SK-N-DZ (cell line): Measurements from ENCODE around the gene DPP6.

Source experiments
- DNase-seq: peaks from one replicate; pipeline ENCODE4 v3.0.0-alpha.2; 2015; ENCODE audit warnings: low spot score

The DPP6 gene

DNA sequence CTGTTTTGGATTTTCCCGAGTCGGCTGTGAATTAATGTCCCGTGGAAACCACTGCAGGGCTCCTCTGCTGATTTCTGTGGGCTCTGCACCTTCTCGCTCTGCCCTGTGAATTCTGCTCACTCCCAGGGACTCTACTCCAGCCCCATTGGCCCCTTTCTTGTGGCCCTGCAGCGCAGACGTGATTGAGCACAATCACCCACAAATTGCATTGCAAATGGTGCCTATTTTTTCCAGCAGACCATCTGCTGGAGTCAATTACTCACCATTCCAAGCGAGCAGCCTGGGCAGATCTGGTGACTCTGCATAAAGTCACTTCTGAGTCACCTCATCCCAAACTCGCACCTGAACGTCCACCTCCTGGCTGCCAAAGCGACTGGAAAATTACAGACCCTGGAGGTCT, 714.9 kb downstream of the DPP6 start:
- DNase-seq = peak; percentile 55

DNA sequence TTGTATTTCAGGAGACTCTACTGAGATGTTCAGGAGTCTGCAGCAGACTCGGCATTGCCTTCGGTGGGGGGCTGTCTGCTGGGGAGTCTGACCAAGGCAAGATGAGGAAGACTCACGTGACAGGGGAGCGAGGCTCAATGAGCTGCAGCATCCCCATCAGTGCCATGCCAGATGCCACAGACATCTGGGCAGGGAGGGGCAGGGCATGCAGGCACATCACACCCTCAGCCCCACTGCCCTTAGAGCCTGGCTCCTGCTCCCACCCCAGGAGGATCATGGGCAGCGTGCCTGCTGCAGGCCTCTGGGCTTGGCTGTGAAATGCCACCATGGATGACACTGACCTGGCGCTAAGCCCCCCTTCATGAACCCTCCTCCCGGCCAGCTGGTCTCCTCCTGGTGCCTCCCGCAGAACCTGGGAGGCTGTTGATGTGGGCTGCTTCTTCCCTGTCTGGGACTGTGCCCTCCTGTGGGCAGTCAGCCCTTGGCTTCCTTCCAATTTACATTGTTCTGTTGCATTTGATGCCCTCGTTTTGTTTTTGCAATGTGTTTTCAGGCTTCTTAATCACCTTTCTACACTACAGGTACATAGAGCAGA, 715.7 kb downstream of the DPP6 start:
- no peak for DNase-seq

DNA sequence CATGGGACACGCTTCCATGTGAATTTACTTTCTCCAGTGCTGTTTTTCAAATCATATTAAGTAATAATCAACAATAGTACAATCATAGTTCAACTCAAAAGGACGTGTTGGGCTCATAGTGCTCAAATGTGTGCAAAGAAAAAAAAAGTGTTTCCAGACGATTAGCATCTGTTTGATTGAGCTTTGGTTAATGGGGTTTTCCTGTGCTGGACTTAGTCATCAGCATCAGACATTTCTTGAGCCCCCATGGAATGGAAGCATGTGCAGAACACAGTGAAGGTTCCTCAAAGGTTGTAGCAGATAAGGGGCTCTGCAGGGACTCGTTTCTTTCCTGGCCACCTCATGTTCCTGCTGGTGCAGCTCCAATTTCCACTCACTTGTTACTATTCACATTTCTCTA, 716.8 kb downstream of the DPP6 start:
- DNase-seq = no peak

DNA sequence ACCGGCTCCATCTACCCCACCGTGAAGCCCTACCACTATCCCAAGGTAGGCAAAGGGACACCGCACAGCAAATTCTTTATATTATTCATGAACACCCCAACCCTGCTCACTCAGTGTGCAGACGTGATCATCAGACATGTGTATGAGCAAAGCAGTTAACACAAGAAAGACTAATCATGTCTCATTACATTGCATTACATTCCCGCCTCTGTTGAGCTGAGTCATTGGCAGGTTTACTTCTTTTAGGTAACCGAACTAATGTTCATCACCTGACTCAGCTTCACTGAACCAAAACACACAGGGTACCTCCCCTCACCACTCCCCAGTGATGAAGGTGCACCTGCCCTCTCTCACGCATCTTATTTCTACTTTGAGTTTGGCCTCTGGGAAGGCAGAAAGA, 717.3 kb downstream of the DPP6 start:
- no peak for DNase-seq

DNA sequence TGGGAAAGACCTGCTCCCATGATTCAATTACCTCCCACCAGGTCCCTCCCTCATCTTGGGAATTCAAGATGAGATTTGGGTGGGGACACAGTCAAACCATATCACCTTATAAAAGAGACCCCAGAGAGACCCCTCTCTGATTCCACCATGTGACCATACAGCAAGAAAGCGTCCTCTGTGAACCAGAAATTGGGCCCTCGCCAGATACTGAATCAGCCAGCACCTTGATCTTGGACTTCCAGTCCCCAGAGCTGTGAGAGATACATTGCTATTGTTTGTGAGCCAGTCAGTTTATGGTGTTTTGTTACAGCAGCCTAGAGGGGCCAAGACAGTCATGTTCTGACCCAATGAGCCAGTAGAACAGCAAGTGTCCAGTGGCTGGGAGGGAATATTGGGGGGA, 718.2 kb downstream of the DPP6 start:
- DNase-seq = no peak

DNA sequence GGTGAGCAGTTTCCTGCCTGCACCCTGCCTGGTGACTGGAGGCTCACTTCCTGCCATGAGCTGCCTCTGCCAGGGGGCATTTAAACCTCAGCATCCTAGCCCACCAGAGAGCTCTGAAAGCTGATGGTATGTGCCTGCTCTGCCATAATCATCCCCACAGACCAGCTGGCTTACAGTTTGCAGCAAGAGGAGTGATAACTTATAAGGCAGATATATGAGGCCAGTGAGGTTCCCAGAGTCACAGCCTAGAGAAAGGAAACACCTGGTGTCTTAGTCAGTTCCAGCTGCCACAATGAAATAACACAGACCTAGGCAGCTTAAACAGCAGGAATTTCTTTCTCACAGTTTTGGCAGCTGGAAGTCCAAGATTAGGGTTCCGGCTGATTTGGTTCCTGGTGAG, 718.8 kb downstream of the DPP6 start:
- DNase-seq = peak; percentile 27

DNA sequence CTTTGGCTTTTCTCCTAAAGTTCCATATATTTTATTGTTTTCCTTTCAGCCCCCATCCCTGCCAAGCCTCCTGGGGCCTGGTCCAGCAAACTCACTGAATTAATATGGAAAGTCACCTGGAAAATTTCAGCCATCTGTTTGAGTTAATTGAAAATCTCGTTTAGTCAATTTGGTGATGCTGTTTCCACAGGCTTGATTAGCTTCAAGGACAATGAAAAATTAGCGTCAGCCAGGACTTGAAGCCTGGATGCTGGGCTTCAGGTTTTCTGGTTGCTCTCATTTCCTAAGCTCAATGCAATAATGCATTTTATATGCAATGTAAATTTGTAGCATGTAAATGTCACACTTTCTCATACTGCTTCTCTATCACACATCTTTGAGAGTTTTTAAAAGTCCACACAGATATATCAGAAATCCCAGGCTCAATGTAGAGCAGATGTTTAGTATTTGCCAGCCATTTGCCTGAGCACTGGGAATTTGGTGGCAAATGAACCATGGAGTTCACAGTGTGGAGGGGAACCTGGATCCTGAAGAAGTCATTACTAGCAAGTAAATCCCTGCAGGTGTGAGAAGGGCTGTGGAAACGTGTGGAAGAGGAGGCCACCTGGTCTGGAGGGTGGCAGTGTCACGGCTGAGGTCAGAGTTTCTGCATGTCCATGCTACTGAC, 722.2 kb downstream of the DPP6 start:
- peak; percentile 86 for DNase-seq

DNA sequence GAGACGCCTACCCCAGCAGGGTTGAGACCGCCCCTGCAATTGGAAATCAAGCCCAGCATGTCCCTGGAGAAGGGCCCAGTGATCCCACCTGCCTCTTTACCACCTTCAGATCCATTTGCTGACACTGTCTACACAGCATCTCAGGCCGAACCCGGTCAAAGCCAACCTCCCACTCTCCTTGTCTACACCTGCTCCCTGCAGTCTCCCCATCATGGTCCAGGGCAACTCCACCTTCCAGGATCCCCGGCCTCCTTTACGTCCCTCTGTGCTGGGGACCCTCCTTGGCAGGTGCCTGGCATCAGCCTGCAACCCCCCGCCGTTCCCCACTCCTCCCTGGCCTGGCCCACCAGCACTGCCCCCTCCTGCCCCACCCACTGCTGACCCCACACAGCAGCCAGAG, 723.5 kb downstream of the DPP6 start:
- no peak for DNase-seq

DNA sequence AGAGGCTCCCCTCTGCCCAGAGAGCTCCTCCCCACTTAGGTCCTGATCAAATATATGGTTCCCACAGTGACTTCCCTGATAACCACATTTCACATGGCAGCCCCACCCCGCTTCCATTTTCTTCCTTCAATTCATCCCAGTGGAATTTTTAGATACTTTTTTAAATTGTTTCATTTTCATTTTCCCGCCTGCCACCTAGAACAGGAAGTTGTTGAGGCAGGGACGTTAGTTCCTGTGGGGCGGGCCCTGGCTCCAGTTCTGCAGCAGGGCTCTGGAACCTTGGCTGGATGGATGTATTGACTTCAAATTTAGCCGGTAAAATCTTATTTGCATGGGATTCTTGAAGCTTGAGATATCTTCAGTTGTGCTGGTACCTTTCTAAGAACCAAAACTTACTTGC, 724.2 kb downstream of the DPP6 start:
- DNase-seq = no peak

DNA sequence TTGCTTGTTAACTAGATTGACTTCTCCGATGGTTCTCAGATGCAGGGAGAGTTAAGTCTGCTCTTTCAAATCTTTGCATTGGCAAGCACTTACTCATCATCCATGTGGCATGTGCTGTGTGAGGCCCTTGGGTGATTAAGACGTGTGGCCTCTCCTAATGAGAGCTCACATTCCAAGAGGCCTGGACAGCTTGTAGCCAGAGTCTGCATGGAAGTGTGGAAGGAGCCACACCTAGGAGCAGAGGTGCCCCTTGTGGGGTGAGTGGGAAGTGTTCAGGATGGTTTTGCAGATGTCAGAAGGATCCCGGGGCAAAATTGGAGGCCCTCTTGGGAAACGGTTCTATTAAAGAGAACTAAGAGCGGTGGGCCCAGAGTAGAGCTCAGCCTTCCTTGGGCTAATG, 724.8 kb downstream of the DPP6 start:
- DNase-seq = peak; percentile 63

DNA sequence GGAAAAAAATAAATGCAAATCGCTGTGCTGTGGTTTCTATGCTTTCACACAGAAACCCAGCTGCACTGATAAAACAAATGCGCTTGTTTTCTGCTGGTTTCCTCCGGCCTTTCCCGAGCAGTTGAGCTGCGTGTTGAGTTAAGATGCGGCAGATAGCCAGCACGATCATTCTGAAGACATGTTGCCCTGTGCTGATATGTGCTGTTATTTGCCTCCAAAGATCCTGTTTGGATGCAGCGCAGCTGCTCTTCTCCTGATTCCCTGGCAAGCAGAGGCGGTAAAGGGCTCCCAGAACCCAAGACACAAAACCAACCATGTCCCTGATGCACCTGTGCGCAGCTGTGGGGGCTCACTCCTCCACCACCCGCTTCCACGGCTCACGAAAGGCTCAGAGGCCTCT, 725.3 kb downstream of the DPP6 start:
- peak; percentile 39 for DNase-seq

DNA sequence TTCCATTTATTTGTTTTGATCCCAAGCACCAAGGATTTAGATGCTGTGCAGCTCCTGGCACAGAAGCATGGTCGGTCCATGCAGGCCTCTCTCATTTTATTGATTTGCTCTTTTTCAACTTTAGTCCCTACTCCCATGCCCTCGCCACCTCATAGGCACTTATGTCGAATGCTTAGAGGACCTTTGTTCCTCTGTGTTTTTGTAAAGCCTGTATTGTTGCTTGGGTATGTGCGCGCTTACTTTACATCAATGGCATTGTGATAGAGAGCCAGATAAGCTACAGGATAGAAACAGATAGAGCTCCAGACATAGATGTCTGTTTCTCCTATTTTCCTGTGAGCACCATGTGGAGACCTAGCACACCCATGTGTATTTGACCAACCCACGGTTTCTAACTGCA, 725.7 kb downstream of the DPP6 start:
- no peak for DNase-seq

DNA sequence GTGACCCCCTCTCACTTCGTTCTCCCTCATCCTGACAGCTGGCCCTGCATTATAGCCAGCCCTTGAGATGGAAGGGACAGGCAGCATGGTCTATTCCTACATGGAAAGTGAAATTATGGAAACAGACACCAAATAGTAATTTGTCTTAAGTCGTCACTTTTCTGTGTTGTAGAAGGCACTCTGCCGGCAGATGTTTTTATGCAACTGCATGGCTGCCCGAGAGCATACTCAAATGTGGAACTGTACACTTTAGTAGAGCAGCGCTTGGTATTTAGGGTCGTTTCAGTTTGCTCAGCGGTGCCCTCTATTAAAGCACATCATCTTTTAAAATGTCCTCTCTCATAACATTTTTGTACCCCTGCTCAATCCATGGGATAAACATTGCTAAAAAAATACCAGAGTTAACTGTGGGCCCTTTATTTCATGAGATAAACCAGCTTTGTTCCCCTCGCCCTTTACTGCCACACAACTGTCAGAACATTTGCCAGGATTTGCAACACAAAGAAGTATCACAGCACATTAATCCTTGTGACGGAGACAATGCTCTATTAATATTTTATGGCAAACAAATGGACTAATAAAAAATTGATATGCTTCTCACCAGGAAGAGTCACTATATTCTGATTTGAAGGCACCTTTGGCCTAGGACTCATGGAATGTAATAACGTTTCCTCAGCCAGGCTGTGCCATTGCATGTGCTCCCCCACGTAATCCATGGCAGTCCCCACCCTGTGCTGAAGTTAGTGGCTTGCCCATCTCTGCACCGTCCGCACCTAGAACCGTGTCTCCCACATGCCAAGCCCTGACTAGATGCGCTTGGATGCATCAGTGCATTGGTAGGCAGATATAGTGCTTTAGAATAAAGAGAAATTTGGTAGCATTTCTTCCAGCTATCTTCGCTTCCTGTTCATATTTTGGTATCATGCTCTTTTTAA, 729.4 kb downstream of the DPP6 start:
- no peak for DNase-seq

DNA sequence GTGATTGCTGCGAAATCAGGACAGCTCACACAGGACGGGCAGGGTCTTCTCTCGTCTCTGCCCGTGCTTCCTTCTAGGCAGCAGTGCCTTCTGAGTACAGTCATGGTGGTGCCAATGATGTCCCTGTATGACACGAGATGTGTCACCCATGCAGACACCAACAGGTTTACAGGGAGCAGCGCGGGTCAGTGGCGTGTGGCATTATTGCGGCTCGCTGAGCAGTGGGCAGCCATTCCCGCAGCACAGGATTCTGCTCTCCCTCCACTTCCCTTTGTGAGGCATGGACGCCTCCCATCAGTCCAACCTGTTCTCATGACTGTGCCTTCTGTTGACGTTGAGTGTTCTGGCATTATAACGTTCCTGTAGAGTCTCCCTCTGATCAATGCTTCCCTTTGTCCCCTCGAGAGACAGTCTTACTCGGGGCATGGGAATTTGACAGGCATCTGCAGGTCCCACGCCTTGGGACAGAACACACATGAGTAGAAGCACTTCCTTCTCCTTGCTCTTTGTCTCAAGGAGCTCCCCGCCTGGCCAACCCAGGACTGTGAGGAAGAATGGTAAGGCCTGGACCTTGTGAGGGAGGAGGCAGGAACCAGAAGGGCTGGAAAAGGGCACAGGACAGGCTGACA, 731.2 kb downstream of the DPP6 start:
- DNase-seq = no peak

DNA sequence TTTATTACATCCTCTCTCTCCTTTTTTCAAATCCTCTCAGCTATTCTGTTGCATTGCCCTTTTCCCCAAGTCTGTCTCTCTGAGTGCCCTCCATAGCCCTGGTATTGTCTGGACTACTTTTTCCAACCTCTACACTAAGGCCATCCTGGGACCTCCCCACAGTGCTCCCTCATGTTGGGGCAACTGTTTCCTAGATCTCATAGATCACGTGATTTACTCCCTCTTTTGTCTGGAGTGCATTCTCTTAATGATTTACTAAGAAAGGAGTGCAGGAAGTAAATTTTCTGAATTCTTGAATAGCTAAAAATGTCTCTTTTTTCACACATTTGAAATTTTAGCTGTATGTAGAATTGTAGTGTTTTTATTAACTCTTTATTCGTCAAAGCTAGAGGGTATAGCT, 733.7 kb downstream of the DPP6 start:
- DNase-seq = no peak

DNA sequence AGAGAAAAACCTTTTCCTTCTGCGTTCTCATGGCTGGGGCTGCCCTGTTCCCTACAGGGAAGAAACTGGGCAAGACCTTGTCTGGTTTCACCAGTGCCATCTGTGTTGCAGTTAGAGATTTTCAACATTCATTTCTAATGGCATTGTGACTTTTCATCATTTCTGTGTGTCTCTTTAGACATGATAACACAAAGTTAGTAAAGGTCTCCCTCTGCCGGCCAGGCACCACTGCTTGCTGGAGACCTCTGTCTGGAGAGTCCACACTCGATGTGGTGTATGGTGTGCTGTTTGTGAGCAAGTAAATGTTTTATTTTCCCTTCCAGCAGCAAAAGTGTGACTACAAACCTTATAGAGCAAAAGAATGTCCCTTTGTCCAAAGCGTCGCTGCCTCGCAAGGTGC, 737.2 kb downstream of the DPP6 start:
- peak; percentile 79 for DNase-seq

DNA sequence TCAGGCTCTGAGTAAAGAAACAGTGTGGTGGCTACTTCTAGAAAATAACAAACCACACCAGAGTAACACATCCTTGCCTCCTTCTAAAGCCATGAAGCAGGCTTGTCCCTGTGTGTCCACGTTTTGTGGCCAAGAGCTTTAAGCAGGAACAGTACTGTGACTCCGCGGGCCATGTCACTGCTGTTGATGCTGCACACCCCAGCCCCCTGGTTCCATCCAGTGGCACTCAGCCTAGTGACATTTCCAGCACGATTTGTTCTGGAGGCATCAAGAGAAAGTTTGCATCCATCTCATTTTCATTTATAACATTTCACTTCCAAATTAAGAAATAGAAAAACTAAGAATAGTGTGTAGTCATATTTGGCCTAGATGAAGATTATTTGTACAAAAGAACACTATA, 739.4 kb downstream of the DPP6 start:
- no peak for DNase-seq

DNA sequence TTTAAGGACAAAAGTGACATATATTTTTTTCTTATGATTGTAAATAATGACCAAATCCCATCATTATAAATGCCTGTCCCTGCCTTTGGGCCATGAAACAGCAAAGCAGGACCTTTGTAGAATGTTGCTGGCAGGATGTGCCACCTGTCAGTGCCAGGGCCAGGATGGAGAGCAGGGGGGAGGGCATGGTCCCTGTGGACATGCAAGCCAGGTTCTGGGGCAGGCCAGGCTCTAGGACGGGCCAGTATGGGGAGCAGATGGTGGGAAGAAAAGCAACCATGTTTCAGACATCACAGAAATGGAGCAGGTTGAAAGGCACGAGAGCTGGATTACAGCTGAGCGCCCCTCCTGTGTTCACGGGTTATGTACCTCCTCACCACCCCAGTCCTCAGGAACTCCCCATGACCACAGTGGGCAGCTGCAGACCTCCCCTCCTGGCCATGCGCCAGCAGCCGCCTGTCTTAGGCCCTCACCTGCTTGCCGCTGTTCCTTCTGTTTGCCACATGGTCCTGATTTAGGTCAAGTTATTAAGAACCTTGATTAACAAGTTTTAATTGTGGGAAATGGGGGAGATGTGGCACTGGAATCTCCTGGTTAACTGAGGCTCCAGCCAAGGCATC, 740.3 kb downstream of the DPP6 start:
- no peak for DNase-seq

DNA sequence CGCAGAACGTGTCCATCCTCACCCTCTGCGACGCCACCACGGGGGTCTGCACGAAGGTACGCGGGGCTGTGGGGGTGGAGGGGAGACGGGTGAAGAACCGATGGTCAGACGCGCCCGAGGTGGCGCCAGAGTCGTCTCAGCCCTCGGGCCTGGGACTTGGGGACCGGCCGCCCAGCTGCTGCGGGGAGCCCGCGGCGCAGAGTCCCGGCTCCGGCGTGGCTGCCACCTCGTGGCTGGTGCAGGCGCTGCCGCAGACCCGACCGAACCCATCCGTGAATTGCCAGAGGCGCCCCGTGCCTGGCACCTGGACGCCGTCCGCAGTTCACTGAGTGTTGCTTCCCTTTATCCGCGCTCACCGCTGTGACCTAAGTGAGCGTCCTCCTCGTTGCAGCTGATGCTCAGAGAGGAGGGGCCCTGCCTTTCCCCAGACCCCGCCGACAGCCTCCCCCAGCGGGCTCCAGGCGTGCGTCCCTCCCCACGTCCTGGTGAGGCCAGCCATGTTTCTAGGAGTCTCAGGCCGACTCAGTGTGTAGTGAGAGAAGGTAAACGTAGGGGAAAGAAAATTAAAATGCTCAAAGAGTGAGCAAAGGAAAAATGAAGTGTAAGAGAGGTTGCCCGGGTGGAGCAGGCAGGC, 742.1 kb downstream of the DPP6 start:
- no peak for DNase-seq

DNA sequence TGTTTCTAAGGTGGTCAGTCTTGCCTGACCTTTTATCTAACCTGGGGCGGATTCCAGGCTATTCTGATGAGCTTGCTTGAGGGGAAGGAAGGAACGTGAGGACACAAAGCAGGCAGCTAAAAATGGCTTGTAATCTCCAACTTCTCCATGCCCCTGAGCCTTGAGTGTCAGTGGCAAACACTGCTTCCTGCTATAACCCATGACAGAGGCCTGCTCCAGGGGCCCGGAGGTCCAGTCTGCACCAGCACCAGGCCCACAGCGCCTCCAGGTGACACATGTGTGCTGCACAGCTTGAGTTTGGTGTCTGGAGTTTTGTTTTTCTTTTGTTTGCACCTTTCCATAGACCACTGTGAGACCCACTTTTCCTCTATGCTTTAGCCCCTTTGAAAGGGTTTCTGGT, 742.8 kb downstream of the DPP6 start:
- DNase-seq = no peak

DNA sequence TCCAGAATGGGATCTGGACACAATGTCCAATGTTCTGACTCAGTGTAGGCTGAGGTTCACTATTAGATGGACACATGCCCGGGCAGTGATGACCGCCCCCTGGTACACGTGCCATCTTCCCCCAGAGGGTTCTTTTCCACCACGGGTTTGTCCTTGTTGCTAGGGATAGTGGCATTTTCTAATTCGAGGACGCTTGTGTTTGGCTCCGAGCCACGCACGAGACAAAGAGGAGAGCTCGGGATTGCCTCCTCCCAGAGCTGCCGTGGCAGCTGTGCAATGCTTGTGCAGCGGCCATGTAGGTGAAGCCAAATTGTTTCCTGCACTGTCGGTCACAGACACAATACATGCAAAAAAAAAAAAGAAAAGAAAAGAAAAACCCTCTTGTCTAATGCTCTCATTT, 743.2 kb downstream of the DPP6 start:
- no peak for DNase-seq
